Osteoblast (primary cell): ENCODE measurements around the gene SCGB3A1. TPM values are rescaled to one million over a fixed set of nuclear protein-coding genes. Genes with fewer than 3 reads are reported as not detected.

Experiments
- DNase-seq: peaks from one replicate; pipeline ENCODE4 v3.0.0; 2011; ENCODE audit warnings: low spot score, mixed read lengths; ENCODE audit not compliant: insufficient read length; ENCODE audit errors: missing footprints
- H2AFZ ChIP-seq: 2 replicates; pipeline ENCODE4 v1.6.0; 2011; ENCODE audit warnings: mild to moderate bottlenecking, low read length
- H3K27ac ChIP-seq: 2 replicates; pipeline ENCODE4 v1.5.1; 2011; ENCODE audit warnings: mild to moderate bottlenecking, low read depth, low read length, moderate library complexity
- H3K27me3 ChIP-seq: 2 replicates; pipeline ENCODE4 v1.6.0; 2012; ENCODE audit warnings: mild to moderate bottlenecking, control low read depth, inconsistent platforms, low read length, moderate library complexity; ENCODE audit not compliant: insufficient read depth
- H3K36me3 ChIP-seq: 2 replicates; pipeline ENCODE4 v1.5.1; 2011; ENCODE audit warnings: mild to moderate bottlenecking, low read length, control low read depth, moderate library complexity; ENCODE audit not compliant: insufficient read depth
- H3K4me1 ChIP-seq: 2 replicates; pipeline ENCODE4 v1.5.1; 2011; ENCODE audit warnings: mild to moderate bottlenecking, low read length, control low read depth, moderate library complexity; ENCODE audit not compliant: insufficient read depth
- H3K4me2 ChIP-seq: 2 replicates; pipeline ENCODE4 v1.6.0; 2011; ENCODE audit warnings: mild to moderate bottlenecking, low read length; ENCODE audit not compliant: insufficient read depth
- H3K4me3 ChIP-seq: fragments of 200-600 bp; sonication (generic); 3 replicates; pipeline ENCODE4 v1.5.1; 2012; ENCODE audit warnings: mild to moderate bottlenecking, low read length, inconsistent platforms; ENCODE audit not compliant: insufficient read depth
- H3K79me2 ChIP-seq: 2 replicates; pipeline ENCODE4 v1.6.0; 2012; ENCODE audit warnings: mild to moderate bottlenecking, low read length, control low read depth, inconsistent platforms; ENCODE audit not compliant: insufficient read depth
- H3K9me3 ChIP-seq: 2 replicates; pipeline ENCODE4 v1.5.1; 2011; ENCODE audit warnings: low read depth, low read length, control low read depth
- H4K20me1 ChIP-seq: 2 replicates; pipeline ENCODE4 v1.6.0; 2012; ENCODE audit warnings: mild to moderate bottlenecking, low read length, control low read depth; ENCODE audit not compliant: insufficient read depth
- CTCF ChIP-seq: IDR thresholded peaks from 2 replicates; pipeline ENCODE4 v1.5.1; 2011; ENCODE audit warnings: mild to moderate bottlenecking, low read depth, low read length, moderate library complexity; ENCODE audit errors: extremely low read depth
- total RNA-seq: library from RNA; depleted of rRNA; stranded (reverse); fragments of >200 nt; gene quantifications from 2 replicates; pipeline ENCODE4 v1.2.3, GENCODE V29; 2012

Gene SCGB3A1
- total RNA-seq, 1 donor: not detected

GRCh38 chr5:180628827-180629750 is 37.8 kb upstream of the SCGB3A1 start:
- Histone ChIP-seq H3K79me2 (no peaks in the 10 kb centered on the region), H3K36me3 (no peaks in the 10 kb centered on the region), H3K4me1 (no peaks in the 10 kb centered on the region), H3K4me3 (no peak overlapping the region), H3K27ac (no peak overlapping the region), H4K20me1 (no peaks in the 10 kb centered on the region), H2AFZ (no peak overlapping the region), H3K9me3 (no peaks in the 10 kb centered on the region), H3K4me2 (no peak overlapping the region), H3K27me3 (no peaks in the 10 kb centered on the region)
- TF ChIP-seq CTCF: no peak
- DNase-seq: no peak

- Histone ChIP-seq H3K4me3 (no peak overlapping the region), H3K79me2 (no peaks in the 10 kb centered on the region), H3K9me3 (no peaks in the 10 kb centered on the region), H3K36me3 (no peaks in the 10 kb centered on the region), H2AFZ (no peak overlapping the region), H3K27me3 (no peaks in the 10 kb centered on the region), H4K20me1 (no peaks in the 10 kb centered on the region), H3K4me2 (no peak overlapping the region), H3K27ac (no peak overlapping the region), H3K4me1 (no peaks in the 10 kb centered on the region)
- no peak for TF ChIP-seq CTCF
- DNase-seq: no peak
Measured at GRCh38 chr5:180628211-180628610, 36.9 kb upstream of the SCGB3A1 start.

DNA sequence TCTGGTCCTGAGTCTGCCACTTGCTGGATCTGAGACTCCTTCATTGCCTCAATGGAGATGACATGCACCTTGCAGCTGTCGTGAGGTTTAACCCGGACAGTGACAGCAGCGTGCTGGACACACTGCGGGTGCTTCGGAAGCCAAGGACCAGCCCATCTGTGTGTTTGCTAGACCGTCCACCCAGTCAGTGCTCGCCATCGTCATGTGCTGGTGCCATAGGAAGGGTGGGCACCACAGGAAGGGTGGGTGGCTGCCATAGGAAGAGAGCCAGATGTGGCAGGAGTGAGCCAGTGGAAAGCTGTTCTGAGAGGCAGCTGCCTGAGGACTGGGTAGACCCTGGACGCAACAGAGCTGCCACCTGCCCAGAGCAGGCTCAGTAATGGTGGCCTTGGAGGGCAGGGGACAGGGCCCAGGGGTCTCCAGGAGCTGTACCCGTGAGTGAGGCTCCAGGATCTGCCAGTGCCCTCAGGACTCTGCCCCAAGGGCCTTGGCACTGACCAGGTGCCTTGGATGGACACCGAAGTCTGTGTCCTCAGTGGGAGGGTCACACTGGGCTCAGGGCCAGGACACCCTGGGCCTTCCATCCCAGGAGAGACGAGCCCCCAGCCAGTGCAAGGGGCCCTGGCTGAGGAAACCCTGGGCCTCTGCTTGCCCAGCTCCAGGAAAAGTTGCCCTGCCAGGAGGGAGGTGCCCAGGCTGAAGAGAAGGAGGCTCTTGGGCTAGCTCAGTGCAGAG is 36.3 kb upstream of the SCGB3A1 start:
- Histone ChIP-seq H3K4me3 (no peak overlapping the region), H3K4me2 (no peak overlapping the region), H3K79me2 (no peaks in the 10 kb centered on the region), H4K20me1 (no peaks in the 10 kb centered on the region), H2AFZ (no peak overlapping the region), H3K27me3 (no peaks in the 10 kb centered on the region), H3K4me1 (no peaks in the 10 kb centered on the region), H3K27ac (no peak overlapping the region), H3K36me3 (no peaks in the 10 kb centered on the region), H3K9me3 (no peaks in the 10 kb centered on the region)
- no peak for TF ChIP-seq CTCF
- no peak for DNase-seq
